Ishikawa (cell line): ENCODE measurements around the gene FHIT.

ENCODE experiments used
- CEBPB ChIP-seq: IDR thresholded peaks from 2 replicates; pipeline ENCODE4 v1.6.1; 2012
- CREB1 ChIP-seq: IDR thresholded peaks from 2 replicates; pipeline ENCODE4 v1.6.1; 2012; ENCODE audit warnings: low read depth
- EGR1 ChIP-seq: IDR thresholded peaks from 2 replicates; pipeline ENCODE4 v1.6.1; 2012
- EP300 ChIP-seq: IDR thresholded peaks from 2 replicates; pipeline ENCODE4 v1.6.1; 2012; ENCODE audit warnings: borderline replicate concordance
- FOXM1 ChIP-seq: IDR thresholded peaks from 2 replicates; pipeline ENCODE4 v1.6.1; 2012; ENCODE audit warnings: low read depth, borderline replicate concordance
- NFIC ChIP-seq: IDR thresholded peaks from 2 replicates; pipeline ENCODE4 v1.6.1; 2012
- RAD21 ChIP-seq: IDR thresholded peaks from 2 replicates; pipeline ENCODE4 v1.6.1; 2012; ENCODE audit warnings: low read depth
- TCF12 ChIP-seq: IDR thresholded peaks from 2 replicates; pipeline ENCODE4 v1.6.1; 2012; ENCODE audit warnings: low read depth
- TEAD4 ChIP-seq: IDR thresholded peaks from 2 replicates; pipeline ENCODE4 v1.6.1; 2012
- YY1 ChIP-seq: IDR thresholded peaks from 2 replicates; pipeline ENCODE4 v1.6.1; 2012; ENCODE audit warnings: low read depth
- TF ChIP-seq, protein P1 (sequence below): IDR thresholded peaks from 2 replicates; pipeline ENCODE4 v1.6.1; 2012; ENCODE audit warnings: low read depth, mild to moderate bottlenecking
- TF ChIP-seq, protein P2 (sequence below): IDR thresholded peaks from 2 replicates; pipeline ENCODE4 v1.6.1; 2012
- TF ChIP-seq, protein P3 (sequence below): IDR thresholded peaks from 2 replicates; pipeline ENCODE4 v1.6.1; 2012

The FHIT gene

DNA sequence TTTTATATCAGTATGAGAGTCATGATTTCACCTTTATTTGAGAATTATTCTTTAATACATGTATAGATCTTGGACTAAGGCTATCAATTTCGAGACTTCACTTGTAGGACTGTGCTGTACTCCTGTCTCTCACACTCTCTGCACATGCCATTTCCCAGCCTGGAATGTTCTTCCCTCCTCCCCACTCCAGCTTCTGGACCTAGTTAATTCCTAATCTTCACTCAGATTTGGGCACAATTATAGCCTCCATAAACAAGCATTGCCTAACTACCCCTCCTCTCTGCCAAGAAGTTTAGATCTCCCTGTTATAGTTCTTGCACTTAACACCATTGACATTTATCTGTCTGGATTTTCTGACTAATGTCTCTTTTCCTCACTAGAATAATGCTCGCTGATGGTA lies 88.3 kb downstream of the FHIT start:
- TF ChIP-seq NFIC, result no peak

DNA sequence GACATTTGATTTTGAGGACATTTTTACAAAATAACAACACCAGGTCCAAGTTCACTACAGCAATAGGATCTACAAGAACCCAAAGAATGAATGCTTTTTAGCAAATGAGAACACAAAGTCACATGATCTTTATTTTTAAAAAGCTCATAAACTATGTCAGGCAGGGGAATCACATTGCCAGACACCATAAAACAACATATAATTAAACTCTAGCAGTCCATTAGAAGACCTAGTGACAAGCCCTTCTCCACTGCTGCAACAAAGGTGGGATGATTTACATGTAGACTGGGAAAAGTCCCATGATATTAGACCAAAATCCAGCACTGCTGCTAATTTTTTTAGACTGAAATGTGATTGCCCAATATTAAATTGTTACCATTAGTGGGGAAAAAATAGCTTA lies 92.6 kb downstream of the FHIT start:
- TF ChIP-seq NFIC (no peak), EP300 (no peak), RAD21 (no peak), TCF12 (no peak), TEAD4 (no peak)

DNA sequence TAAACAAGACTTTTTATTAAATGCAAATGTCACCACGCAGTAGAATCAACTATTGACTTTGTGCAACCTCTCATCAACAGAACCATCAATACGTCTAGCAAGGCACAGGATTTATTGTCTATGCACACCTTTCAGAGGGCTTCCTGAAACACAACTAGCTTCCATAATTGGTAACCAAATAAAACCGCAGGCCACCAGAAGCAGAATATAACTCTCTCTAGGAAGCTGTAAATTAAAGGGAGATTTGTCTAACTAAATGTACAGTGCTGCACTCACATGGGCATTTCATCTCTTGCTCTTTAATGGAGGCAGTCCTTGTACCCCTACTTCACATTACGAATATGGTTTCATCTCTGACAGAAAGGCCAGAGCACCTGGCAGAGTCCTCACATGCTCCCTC lies 93.0 kb downstream of the FHIT start:
- TF ChIP-seq TEAD4, result no peak
- no peak for TF ChIP-seq EGR1
- no peak for TF ChIP-seq YY1
- no peak for TF ChIP-seq TCF12
- TF ChIP-seq, protein P1, sequence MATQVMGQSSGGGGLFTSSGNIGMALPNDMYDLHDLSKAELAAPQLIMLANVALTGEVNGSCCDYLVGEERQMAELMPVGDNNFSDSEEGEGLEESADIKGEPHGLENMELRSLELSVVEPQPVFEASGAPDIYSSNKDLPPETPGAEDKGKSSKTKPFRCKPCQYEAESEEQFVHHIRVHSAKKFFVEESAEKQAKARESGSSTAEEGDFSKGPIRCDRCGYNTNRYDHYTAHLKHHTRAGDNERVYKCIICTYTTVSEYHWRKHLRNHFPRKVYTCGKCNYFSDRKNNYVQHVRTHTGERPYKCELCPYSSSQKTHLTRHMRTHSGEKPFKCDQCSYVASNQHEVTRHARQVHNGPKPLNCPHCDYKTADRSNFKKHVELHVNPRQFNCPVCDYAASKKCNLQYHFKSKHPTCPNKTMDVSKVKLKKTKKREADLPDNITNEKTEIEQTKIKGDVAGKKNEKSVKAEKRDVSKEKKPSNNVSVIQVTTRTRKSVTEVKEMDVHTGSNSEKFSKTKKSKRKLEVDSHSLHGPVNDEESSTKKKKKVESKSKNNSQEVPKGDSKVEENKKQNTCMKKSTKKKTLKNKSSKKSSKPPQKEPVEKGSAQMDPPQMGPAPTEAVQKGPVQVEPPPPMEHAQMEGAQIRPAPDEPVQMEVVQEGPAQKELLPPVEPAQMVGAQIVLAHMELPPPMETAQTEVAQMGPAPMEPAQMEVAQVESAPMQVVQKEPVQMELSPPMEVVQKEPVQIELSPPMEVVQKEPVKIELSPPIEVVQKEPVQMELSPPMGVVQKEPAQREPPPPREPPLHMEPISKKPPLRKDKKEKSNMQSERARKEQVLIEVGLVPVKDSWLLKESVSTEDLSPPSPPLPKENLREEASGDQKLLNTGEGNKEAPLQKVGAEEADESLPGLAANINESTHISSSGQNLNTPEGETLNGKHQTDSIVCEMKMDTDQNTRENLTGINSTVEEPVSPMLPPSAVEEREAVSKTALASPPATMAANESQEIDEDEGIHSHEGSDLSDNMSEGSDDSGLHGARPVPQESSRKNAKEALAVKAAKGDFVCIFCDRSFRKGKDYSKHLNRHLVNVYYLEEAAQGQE, result no peak

DNA sequence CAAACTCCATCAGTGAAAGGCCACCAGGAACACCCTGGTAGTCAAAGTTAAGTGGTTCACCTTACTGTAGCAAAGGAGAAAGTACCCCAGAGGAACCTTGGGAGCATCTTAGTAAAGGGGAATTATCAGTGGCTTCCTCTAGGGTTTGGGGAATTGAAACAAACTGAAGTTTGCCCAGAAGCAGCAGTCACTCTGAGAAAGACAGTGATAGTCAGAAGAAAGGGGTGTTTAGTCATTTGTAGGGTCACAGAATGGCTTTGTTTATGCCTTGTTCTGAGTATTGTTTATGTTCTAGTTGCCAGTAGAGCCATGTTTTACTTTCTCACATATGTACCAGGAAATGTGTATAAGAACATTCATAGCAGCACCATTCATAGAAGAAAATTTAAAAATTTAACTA lies 93.8 kb downstream of the FHIT start:
- TF ChIP-seq YY1 (no peak), TEAD4 (no peak), CREB1 (no peak), RAD21 (no peak), FOXM1 (no peak)
- TF ChIP-seq, protein P1, result no peak

DNA sequence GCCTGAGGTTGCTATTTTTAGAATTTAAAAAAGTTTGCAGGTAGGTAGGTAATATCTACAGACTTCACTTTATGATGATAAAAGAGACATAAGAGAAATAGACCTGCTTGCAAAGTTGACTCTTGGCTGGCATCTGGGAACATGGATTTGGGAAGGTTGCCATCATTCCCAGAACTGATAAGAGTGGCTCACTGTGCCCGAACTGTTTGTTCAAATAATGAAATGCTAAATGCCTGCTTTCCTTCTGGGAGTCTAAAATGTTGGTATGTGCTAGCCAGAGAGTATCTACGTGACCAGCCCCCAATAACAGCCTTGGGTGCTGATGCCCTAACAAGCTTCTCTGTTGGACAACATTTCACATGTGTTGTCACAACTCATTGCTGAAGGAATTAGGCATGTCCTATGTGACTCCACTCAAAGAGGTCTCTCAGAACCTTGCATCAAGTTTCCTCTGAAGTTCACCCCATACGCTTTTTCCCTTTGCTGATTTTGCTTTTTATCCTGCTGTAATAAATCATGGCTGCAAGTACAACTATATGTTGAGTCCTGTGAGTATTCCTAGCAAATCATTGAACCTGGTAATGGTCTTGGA lies 95.5 kb downstream of the FHIT start:
- TF ChIP-seq TCF12 (no peak), CEBPB (no peak)
- TF ChIP-seq, protein P2, sequence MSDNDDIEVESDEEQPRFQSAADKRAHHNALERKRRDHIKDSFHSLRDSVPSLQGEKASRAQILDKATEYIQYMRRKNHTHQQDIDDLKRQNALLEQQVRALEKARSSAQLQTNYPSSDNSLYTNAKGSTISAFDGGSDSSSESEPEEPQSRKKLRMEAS, result no peak

DNA sequence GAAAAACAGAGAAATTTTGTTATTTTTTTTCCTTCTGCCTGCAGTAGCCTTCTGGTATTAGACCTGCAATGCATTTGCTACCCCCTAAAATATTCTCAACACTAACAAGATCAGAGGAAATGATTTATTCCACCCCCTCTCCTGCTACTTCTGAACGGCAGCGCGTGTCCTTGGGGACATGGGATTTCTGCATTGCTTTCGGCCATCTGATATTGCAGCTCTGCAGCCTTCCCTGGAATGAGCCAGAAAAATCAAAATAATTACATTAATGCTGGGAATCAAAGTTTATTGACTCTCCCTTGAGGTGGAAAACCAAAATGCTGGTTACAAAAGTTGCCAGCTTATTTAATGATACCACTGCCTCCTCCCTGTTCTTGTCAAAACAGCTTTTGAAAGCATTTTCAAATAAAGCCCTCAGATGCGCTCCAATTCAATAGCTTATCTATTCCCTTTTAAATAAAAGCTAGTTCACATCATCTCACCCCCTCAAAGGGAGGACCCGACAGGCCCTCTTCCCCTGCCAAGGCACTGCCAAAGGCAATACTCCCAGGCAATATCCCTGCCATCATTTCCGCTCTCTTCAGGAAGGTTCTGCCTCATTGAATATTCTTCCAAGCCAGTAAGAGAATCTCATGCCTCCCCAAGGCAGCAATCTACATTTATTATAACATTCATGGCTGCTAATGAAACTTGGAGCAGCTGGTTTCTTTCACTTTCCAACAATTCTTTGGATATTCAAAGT lies 96.6 kb downstream of the FHIT start:
- no peak for TF ChIP-seq NFIC

DNA sequence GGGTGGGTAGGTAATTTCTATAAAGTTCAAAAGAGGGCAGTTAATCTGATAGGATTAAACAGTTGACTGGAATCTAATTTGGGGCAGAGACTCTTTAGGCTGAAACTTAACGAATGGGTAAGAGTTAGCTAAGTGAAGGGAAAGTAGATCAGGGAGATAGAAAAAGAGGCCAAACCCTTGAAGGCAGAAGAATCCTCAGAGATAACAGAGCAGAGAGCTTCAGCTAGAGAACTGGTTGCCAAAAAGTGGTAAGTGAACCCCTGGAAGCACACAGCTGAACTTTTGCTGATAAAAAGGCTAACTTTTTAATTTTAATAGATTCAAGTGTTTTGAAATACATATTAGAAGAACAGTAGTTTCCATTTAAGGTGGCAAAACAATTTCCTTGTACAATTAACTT lies 99.2 kb downstream of the FHIT start:
- TF ChIP-seq TEAD4 (no peak), YY1 (no peak), CREB1 (no peak), NFIC (no peak), TCF12 (no peak), EP300 (no peak)
- TF ChIP-seq, protein P3, sequence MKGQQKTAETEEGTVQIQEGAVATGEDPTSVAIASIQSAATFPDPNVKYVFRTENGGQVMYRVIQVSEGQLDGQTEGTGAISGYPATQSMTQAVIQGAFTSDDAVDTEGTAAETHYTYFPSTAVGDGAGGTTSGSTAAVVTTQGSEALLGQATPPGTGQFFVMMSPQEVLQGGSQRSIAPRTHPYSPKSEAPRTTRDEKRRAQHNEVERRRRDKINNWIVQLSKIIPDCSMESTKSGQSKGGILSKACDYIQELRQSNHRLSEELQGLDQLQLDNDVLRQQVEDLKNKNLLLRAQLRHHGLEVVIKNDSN, result no peak

DNA sequence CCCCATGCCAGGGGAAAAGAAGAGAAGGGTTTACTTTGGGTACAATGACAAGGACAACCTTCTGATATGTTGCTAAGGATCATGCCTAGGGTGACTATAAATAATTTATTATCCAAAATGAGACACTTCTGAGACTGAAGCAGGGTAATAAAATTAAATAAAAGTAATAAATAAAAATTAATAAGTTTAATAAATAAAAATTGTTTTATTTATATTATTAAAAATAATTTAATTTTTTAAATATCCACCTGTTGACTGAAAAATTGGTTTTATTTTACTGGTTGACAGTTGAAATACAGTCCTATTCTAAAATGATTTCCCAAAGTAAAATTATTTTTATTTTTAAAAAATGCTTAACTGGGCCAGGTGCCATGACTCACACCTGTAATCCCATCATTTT lies 102.0 kb downstream of the FHIT start:
- TF ChIP-seq NFIC, result no peak
- TF ChIP-seq, protein P2, result no peak

DNA sequence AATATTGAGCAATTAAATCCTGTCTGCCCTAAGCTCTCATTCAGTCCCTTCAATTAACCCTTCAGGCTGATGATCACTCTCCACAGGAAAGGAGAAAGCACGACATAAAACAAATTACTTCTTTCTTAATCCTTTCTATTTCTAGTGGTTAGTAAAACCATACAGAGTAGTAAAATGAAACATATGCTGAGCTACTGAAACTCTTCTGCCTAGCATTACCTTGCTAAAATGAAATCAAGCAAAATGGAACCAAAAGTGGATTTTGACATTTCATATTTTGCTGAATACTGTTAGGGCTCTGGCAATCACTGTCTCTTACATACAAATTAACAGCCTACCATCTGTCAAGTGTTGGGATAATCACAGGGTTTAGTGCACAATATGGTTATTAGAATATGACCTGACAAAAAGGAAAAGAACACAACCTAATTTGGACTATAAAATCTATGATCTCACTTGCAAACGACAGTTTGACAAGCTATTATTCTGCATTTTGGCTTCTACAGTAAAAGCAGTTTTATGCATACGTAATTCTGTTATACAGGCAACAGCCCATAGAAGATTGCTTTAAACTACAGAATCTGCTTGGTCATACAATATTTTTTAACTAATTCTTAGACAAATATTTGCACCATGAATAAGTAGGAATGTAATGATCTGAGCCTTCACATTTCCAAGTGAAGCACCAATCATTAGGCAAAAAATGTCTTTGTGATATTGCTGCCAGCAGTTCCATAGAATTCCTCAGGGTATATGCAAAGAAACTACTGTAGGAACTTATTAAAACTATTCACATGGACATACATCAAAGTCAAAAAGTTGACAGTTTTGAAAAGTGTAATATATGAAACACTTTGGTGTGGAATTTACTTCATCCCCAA lies 105.0 kb downstream of the FHIT start:
- TF ChIP-seq CREB1 (no peak), EGR1 (no peak), RAD21 (no peak), EP300 (no peak), FOXM1 (no peak)
- TF ChIP-seq, protein P2, result no peak
- TF ChIP-seq, protein P3, result no peak
